NOMO-1 treated with DMSO at 0.1 percent for 48 hours (cell line): ENCODE data around the gene AMIGO3.

Source experiments
- DNase-seq: peaks from one replicate; lab custom pipeline; 2025; ENCODE audit not compliant: unreplicated experiment; lab: John Stamatoyannopoulos, UW

The AMIGO3 gene

DNA sequence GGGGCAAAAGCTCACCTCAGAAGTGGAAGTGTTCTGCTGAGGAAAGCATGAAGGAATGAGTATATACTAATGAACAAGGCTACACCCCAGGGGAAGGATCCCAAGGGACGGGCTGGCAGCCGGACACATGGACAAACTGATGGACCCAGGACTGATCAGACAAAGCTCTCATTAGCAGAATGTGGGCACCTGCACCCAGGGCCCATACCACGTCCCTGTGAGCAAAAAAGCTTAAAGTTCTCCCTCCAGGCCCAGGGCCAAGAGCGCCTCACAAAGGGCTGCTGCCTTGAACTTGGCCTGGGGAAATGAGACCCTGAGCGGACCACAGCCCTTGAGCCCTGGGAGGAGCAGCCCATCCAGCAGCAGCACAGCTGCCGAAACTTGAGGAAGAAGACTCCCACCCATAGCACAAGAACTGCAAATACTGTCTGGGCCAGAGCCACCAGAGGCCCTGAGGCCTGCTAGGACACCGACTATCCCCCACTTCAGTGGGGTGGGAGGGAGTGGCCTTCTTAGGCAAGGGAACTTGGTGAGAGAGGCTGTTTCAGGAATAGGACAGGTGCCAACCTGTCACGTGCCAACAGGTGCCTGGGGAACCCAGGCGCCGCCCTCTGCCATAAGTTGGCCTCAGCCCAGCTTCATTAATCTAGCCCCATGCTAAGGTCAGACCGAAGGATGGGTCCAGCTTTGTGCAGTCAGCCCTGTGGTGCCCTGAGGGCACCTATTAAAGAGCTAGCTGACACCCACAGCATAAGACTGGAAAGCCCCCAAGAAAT, 6.6 kb upstream of the AMIGO3 start:
- no peak for DNase-seq

DNA sequence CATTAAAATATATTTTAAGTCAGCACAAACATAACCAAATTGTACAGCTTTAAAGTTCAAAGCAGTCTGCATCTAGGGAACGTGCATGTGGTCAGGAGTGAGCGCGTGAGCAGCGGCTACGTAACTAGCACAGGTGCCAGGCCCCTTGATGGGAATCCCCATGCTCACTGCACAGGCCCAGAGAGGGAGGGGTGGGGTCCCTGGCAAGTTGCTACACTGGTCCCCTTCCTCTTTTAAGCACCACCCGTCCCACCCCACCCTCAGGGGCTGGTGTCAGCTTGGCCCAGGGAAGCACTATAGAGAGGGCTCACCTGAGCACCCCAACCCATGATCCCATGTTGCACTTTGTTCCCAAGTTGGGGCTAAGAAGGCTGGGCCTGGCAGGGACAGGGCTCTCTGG, 5.1 kb upstream of the AMIGO3 start:
- no peak for DNase-seq

DNA sequence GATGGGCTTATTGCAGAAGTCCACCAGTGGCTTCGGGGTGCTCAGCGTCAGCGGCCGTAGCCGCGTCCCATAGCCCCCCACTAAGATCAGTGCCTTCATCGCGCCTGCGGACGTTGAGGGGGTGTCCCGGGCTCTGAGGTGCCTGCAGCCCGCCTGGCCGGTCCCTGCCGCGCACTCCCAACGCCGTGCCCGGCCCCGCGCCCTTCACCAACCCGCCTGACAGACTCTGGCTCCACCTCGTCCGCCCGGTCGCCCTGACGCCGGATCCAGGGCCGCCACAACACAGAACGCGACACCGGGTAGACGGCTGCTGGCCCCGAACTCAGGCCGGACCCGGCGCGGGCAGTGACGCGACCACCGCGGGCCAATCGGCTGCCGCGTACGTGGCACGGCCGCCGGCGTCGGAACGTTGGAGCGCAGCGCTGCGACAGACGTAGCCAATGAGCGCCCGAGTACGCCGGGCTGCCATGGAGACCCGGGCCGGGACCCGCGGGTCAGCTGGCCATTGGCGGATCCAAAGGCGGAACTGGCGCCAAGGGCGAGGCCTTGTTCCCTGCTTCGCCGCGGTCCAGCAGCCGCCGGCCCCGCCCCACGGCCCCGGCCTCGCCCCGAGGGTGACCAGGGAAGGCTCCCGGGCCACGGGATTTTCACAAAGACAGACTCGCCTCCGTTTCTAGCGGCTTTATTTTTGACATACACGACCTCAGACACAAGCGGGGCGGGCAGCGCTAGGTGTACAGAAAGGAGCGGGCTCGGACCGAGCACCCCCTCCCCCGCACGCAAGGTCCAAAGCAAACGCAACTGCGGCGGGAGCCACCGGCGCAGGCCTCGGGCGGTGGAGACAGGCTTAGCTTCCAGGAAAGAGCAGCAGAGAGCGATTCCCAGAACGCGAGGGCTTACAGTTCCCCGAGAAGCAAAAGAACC, 4.4 kb upstream of the AMIGO3 start, which contains the start of gene GMPPB:
Gene GMPPB (minus strand): TSS at position 324 of the 924 bp plus-strand sequence. CDS start 225 bp downstream, at position 99.
- peak; percentile 98 for DNase-seq

DNA sequence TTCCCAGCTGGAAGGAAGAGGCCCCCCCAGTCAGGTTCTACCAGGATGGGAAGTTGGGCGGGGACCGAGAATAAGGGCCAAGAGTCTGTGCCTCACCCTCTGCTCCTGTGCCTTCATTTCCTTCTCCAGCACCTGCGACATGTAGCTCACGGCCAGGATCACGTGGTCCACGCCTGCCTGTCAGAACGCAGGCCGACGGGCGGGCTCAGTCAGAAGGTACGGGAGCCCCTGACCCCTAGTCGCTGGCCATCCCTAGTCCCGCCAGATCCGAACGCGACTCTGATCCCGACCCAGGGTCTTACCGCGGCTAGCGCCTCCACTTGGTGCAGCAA, 3.8 kb upstream of the AMIGO3 start:
- DNase-seq, result peak; percentile 40

DNA sequence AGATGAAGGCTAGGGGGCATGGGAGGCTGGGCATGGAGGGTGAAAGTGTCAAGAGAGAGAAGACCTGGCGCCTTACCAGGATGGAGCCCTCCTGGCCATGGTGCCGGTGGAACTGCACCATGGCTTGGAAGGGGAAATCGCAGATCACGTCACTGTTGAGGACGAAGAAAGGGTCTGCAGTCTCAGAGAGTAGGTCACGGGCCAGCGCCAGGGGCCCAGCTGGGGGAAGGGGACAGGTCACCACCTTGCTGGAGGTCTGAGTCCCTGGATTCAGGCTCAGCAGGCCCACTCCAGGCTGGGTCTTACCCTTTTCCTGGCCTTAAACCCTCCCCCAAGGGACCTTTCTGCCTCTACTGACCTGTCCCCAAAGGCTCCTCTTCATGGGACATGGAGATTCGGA, 3.4 kb upstream of the AMIGO3 start:
- no peak for DNase-seq

DNA sequence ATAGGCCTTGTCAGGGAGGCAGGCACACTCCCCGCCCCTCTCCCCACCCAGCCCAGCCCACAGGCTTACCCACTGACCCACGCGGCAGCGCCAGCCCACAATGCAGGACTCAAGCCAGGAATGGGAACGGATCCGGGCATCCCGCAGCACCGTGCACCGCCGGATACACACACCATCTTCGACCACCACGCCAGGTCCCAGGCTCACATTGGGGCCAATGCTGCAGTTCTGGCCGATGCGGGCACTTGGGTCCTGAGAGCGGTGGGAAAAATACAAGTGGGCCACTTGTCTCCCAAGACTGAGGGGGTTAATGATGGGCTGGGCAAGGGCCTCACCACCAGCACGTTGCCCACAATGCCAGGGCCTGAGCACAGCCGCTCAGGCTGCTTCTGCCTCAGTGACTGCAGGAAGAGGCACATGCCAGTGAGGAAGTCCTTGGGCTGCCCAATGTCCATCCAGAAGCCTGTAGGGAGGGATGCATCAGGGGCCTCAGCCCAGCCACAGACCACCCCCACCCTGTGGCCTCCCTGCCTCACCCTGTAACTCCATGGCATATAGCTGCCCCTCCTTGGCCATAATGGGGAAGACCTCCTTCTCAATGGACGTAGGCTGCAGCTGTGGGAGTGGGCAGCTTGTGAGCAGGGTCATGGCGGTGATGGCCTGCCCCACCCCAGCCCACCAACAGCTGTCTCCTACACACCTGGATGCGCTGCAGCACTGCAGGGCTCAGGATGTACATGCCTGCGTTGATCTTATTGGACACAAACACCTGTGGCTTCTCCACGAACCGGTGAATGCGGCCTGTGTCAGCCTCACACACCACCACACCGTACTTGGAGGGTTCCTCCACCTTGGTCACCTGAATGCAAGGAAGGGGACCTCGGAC, 2.7 kb upstream of the AMIGO3 start:
- no peak for DNase-seq

DNA sequence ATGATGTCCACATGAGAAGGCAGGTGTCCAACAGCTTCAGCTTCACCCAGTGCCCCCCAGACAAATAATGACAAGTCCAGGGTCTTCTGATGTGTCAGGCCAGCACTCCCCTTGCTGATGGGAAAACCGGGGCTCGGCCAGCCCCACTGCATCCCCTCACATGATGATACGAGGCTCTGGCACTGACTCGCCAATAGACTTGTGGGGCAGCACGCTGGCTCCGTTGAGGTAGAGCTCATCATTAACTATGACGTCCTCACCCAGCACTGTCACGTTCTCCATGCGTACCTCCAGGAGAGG, 2.1 kb upstream of the AMIGO3 start:
- no peak for DNase-seq

DNA sequence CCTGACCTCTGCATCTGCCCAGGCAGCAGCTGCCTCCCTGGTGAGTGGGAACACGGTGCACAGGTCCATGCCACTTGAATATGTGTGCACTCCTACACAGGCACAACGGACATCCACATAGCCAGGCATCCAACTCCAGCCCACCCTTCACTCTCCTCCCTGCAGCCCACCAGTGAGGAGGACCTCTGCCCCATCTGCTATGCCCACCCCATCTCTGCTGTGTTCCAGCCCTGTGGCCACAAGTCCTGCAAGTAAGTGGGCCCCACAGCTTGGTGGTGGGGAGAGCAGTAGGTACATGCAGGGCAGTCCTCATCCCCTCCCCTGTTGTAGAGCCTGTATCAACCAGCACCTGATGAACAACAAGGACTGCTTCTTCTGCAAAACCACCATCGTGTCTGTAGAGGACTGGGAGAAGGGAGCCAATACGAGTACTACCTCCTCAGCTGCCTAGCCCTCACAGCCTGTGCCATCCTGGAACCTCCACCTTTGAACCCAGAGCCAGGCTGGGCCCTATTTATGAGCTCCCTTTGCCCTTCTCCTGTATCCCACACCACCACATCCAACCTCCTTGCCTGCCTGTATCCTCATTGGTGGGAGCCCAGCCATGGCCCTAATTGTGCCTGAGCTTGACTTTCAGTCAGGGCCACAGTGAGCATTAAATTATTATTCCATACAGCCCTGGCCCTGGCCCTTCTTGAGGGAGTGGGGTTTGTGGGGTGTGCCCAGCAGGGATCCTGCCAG, 1.5 kb upstream of the AMIGO3 start:
- DNase-seq, result no peak

DNA sequence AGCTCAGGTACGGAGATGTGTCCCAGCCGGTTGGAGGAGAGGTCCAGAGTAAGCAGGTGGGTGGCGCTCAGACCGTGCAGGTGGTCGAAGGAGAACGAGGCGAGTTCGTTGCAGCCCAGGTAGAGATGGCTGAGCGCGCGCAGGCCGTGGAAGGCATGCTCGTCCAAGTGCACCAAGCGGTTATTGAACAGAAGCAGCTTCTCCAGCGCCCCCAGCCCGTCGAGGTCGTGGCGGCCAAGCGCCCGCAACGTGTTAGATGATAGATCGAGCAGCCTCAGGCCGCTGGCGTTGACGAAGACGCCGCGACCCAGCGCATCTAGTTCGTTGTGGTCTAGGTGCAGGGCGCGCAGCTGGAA, 648 bp downstream of the AMIGO3 start:
- DNase-seq, result no peak

DNA sequence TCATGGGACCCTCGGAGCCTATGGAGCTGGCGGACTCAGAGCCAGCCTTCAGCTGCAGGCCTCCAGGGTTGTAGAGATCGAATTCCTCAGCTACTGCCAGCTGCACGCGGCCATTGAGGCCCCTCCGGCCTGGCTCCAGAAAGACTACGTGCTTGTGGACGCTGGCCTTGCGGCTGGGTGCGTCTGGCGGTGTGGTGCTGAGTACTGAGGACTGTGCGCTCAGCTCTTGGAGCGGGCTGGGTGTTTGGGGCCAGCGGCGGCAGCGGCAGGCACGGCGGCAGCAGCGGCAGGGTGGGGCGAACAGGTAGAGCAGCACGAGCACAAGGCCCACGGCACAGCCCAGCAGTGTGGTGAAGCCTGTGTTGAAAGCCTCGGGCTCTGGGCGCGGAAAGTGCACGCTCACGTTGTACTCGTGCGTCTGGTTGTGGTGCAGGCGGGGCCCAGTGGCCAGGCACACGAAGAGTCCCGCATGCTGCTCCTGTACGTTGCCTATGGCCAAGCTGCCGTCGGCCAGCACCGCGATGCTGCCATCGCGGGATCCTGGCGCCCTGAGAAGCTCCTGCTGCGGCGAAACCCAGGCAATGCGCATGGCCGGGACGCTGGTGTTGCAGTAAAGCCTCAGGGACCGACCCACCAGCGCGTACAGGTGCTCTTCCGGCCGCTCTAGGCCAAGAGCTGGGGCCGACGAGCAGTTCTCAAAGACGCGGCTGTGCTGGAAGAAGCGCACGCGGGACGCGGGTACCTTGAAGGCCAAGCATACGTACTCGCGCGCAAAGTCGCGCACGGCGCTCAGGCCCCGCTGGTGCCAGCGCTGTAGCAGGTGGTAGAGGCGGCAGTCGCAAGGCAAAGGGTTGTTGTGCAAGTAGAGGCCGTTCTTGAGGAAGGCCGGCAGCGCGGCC, 1.3 kb downstream of the AMIGO3 start:
- DNase-seq, result no peak

DNA sequence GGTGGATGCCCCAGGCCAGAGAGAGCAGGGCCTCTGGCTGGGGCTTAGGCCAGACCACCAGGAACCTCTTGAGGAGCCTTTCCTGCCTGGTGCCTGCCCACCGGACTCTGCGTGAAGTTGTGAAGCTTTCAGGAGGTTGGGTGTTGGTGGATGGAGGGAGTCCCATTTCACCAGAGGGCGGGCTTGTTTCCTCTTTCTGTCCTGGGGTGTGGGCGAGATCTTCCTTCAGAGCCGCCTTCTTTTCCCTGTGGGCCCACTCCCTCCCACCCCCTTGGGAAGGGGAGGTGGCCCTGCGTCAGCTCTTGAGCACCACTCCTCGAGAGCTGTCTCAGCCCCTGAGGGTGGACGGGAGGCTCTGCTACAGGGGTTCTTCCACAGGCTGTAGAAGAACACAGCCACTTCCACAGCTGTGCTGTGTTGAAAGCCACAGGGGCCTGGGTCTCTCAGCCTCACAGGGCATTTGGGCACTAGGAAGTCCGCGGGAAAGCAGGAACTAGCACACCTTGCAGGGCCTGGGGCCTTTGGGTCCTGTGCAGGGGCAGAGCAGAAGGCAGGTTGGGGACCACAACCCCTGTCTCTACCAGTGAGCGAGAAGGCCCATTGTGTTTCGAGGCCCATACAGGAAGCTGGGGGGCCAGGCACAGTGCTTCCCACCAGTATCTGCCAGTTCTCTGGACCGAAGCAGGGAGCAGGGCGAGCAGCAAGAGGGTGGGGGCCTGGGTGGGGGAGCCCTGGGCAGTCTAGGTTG, 2.1 kb downstream of the AMIGO3 start:
- DNase-seq, result no peak

DNA sequence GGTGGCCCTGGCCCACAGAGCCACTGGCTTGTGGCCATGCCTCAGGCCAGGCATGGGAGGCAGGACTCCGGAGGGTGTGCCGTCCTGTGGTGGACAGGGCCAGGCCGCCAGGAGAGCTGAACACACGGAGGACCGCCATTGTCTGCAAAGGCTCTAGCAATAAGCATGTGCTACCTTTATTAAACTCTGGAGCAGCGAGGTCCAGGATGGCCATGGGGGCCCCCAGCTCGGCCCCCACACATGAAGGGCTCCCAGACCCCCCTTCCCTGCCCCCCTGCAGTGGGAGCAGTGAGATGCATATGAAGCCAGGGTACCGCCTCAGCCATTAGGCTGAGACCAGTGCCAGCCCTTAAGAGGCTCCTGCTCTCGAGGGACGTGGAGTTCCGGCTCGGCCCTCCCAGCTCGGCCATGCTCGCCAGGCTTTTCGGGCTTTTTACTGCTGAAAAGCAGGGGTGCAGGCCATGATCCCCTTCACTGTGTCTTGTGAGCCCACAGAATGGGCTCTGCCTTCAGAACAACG, 2.7 kb downstream of the AMIGO3 start:
- no peak for DNase-seq

DNA sequence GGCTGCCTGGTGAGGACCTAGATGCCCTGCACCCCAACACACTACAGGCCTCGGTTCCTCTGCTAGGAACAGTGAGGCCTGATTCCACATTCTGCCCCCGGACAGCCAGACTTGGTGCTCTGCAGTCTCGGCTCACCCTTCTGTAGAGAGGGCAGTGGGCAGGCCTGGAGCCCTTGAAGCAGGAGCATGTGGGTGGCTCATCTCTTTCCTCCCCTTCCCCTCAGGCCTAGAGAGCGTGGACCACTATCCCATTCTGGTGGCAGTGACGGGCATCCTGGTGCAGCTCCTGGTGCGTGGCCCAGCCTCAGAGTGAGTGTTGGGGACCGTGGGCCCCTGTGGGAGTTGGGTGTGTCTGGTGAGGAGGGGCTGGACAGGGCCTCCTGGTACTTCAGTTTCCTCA, 3.3 kb downstream of the AMIGO3 start:
- DNase-seq, result no peak

DNA sequence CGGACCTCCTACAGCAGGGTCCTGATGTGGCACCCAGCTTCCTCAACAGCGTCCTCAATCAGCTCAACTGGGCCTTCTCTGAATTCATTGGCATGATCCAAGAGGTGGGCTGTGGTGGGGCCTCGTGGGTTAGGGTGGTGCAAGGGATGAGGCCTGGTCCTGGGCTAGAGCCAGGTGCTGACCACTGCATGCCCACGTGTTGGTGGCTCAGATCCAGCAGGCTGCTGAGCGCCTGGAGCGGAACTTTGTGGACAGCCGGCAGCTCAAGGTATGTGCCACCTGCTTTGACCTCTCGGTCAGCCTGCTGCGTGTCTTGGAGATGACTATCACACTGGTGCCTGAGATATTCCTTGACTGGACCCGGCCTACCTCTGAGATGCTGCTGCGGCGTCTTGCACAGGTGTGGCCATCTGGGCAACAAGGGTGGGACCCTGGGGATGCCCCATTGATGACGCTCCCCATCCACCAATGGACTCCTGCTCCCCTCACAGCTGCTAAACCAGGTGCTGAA, 3.8 kb downstream of the AMIGO3 start:
- no peak for DNase-seq

DNA sequence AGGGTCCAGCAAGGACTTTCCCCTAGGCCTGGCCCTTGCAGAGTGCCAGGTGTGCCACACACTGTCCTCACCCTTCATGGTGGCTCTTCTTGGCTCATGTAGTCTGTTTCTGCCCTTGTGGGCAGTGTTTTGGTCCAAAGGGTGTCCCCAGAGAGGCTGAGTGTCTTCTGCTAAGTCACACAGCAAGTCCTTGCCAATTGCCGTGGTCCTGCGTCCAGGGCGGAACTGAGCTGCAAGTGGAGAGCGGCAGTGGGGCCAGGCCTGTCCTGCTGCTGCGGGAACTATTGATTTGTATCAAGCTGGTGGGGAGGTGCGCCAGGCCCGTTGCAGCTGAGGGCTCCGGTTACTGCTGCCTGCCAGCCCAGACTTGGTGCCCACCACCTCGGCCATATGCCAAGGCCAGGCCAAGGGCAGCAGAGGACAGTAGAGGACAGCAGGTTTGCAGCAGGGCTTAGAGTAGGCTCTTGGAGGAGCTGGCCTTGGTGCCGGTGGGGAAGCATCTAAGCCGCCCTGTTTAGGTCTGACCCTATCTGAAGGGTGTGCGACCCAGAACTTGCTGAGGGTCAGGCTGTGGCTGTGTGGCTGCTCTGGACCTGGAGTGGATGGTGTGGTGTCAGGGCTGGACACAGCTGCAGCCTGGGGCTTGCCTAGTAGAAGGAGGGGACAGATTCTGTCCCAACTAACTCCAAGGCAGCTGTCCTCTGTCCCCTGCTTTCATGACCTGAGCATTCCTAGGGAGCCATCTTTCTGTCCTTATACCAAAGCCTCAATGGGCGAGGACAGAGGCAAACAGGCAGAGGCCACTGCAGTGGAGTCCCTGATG, 4.5 kb downstream of the AMIGO3 start:
- DNase-seq, result no peak

DNA sequence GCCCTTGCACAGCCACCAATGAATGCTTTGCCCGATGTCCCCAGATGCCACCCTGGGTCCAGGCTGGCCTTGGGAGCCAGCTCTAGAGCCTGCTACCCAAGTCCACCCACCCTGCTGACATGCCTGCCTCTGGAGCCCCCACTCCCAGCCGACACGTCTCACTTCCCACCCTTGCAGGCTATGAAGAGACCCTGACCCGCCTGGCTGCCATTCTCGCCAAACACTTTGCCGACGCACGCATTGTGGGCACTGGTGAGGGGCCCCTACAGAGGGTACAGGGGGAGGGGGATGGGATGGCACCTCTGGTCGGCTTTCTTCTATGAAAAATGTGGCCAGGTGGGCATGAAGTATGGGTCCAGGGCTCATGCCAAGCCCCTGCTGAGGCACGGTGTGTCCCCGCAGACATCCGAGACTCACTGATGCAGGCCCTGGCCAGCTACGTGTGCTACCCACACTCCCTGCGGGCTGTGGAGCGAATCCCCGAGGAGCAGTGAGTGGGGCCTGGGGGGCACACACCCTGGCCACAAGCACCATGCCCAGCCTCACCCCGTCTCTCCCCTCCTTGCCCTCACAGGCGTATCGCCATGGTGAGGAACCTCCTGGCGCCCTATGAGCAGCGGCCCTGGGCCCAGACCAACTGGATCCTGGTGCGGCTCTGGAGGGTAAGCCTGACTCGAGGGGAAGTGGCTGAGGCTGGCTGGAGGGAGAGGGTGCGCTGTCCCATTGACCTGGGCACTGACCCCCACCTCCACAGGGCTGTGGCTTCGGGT, 6.0 kb downstream of the AMIGO3 start:
- no peak for DNase-seq
